ENCODE data around the gene RRP36.

RRP36 gene

DNA sequence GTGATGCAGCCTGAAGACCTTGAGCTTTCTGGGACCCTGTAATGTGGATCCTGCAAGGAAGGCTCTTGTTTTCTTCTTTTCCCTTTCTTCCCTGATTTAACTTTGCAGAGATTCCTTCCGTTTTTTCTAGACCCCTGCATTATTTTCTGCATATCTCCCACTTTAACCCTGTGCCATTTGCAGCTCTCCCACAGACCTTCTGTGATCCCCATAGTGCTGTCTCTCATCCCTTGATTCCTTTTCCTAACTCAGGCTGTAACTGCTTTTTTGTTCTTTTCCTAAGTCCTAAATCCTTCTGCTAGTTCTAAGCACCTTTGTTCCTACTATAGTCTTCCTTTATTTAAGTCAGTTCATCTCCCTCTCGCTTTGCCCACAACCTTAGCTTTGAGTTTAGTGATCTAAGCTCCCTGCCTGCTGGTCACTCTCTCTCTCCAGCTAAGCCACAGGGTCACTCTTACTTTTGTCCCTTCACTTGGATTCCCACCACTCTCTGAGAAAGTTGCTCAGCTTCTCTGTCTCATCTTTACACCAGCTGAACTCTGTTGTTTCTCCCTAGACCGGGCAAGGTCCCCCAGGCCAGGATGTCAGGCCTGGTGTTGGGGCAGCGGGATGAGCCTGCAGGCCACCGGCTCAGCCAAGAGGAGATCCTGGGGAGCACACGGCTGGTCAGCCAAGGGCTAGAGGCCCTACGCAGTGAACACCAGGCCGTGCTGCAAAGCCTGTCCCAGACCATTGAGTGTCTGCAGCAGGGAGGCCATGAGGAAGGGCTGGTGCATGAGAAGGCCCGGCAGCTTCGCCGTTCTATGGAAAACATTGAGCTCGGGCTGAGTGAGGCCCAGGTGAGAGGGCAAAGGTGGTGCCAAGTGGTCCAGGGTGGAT lies 39.6 kb downstream of the RRP36 start:
- Histone ChIP-seq H3K4me3 (replicated peaks; ENCODE audit: insufficient read depth, low read length) (no peak overlapping the region), H3K27me3 (ENCODE audit: insufficient read depth, poor library complexity, severe bottlenecking) (no peaks in the 10 kb centered on the region), H3K27ac (replicated peaks) (no peak overlapping the region)
- no peak for TF ChIP-seq POLR2AphosphoS5 (IDR thresholded peaks at IDR 0.05; ENCODE audit: low read depth)
- no peak for DNase-seq (ENCODE audit: low read depth in 1 of 2, low spot score in 1 of 2)

DNA sequence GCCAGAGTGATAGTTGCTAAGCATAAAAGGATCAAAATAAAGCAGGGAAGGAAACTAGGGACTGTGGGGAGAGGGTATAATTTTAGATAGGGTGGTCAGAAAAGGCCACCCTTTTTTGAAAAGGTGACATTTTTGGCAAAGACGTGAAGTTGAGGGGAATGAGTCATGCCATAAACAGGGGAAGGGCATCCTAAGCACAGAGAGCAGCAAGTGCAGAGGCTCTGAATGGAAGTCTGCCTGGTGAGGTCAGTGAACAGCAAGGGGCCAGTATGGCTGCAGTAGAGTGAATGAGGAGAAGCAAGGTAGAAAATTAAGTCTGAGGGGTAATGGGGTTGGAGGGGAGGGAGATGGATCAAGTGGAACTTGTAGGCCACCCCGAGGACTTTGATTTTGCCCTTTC lies 40.4 kb downstream of the RRP36 start:
- Histone ChIP-seq H3K27ac (replicated peaks) (no peak overlapping the region), H3K4me3 (replicated peaks; ENCODE audit: insufficient read depth, low read length) (no peak overlapping the region), H3K27me3 (ENCODE audit: insufficient read depth, poor library complexity, severe bottlenecking) (no peaks in the 10 kb centered on the region)
- DNase-seq (ENCODE audit: low read depth in 1 of 2, low spot score in 1 of 2): no peak
- TF ChIP-seq POLR2AphosphoS5 (IDR thresholded peaks at IDR 0.05; ENCODE audit: low read depth) (no peak), SPI1 (IDR thresholded peaks at IDR 0.05; ENCODE audit: borderline replicate concordance, low read depth) (no peak), GABPA (IDR thresholded peaks at IDR 0.05; ENCODE audit: low read depth) (no peak)
- TF ChIP-seq, protein P1, sequence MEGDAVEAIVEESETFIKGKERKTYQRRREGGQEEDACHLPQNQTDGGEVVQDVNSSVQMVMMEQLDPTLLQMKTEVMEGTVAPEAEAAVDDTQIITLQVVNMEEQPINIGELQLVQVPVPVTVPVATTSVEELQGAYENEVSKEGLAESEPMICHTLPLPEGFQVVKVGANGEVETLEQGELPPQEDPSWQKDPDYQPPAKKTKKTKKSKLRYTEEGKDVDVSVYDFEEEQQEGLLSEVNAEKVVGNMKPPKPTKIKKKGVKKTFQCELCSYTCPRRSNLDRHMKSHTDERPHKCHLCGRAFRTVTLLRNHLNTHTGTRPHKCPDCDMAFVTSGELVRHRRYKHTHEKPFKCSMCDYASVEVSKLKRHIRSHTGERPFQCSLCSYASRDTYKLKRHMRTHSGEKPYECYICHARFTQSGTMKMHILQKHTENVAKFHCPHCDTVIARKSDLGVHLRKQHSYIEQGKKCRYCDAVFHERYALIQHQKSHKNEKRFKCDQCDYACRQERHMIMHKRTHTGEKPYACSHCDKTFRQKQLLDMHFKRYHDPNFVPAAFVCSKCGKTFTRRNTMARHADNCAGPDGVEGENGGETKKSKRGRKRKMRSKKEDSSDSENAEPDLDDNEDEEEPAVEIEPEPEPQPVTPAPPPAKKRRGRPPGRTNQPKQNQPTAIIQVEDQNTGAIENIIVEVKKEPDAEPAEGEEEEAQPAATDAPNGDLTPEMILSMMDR (IDR thresholded peaks at IDR 0.05; ENCODE audit: insufficient read depth, low read length): no peak
- TF ChIP-seq, protein P2, sequence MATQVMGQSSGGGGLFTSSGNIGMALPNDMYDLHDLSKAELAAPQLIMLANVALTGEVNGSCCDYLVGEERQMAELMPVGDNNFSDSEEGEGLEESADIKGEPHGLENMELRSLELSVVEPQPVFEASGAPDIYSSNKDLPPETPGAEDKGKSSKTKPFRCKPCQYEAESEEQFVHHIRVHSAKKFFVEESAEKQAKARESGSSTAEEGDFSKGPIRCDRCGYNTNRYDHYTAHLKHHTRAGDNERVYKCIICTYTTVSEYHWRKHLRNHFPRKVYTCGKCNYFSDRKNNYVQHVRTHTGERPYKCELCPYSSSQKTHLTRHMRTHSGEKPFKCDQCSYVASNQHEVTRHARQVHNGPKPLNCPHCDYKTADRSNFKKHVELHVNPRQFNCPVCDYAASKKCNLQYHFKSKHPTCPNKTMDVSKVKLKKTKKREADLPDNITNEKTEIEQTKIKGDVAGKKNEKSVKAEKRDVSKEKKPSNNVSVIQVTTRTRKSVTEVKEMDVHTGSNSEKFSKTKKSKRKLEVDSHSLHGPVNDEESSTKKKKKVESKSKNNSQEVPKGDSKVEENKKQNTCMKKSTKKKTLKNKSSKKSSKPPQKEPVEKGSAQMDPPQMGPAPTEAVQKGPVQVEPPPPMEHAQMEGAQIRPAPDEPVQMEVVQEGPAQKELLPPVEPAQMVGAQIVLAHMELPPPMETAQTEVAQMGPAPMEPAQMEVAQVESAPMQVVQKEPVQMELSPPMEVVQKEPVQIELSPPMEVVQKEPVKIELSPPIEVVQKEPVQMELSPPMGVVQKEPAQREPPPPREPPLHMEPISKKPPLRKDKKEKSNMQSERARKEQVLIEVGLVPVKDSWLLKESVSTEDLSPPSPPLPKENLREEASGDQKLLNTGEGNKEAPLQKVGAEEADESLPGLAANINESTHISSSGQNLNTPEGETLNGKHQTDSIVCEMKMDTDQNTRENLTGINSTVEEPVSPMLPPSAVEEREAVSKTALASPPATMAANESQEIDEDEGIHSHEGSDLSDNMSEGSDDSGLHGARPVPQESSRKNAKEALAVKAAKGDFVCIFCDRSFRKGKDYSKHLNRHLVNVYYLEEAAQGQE (IDR thresholded peaks at IDR 0.05; ENCODE audit: insufficient replicate concordance, low read depth): no peak

DNA sequence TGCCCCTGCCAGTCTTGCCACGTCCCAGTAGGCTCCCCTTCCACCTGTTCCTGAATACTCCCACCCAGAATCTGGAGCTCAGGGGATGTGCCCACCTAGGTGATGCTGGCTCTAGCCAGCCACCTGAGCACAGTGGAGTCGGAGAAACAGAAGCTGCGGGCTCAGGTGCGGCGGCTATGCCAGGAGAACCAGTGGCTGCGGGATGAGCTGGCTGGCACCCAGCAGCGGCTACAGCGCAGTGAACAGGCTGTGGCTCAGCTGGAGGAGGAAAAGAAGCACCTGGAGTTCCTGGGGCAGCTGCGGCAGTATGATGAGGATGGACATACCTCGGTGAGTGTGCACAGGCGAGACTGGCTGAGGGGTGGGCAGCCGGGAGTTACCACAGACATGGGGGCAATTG lies 41.4 kb downstream of the RRP36 start:
- DNase-seq (ENCODE audit: low read depth in 1 of 2, low spot score in 1 of 2): no peak
- Histone ChIP-seq H3K4me3 (replicated peaks; ENCODE audit: insufficient read depth, low read length) (no peak overlapping the region), H3K27ac (replicated peaks) (no peak overlapping the region), H3K27me3 (ENCODE audit: insufficient read depth, poor library complexity, severe bottlenecking) (no peaks in the 10 kb centered on the region)
- TF ChIP-seq GABPA (IDR thresholded peaks at IDR 0.05; ENCODE audit: low read depth): no peak
- TF ChIP-seq SPI1 (IDR thresholded peaks at IDR 0.05; ENCODE audit: borderline replicate concordance, low read depth): no peak
- TF ChIP-seq, protein P2 (IDR thresholded peaks at IDR 0.05; ENCODE audit: insufficient replicate concordance, low read depth): no peak

DNA sequence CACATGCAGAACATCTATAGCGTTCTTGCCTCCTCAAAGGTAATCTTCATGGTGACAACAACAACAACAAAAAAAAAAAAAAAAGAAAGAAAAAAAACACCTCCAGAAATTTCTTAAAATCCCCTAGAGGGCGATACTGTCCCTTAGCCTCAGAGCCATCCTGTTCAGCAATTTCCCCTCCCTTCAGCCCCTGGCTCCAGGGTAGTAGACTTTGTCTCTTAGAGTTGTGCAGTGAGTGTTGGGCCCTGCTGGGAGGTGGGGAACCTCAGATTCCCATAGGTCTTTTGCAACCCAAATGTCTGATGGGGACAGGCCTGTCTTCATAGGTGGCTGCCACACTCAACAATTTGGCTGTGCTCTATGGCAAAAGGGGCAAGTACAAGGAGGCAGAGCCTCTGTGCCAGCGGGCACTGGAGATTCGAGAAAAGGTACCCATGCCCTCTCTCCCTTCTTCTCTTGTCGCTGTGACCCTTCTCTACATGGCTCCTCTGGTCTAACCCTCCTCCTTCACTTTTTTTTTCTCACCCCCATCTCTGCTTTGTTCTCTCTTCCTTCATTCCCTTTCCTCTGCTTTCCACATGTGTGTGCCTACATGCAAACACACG lies 48.7 kb downstream of the RRP36 start:
- H3K4me3 ChIP-seq (replicated peaks; ENCODE audit: insufficient read depth, low read length): no peak overlapping the region
- peak in 1 of 2 experiments; percentile 17 for DNase-seq (ENCODE audit: low read depth in 1 of 2, low spot score in 1 of 2)
- no peak for TF ChIP-seq SPI1 (IDR thresholded peaks at IDR 0.05; ENCODE audit: borderline replicate concordance, low read depth)
- TF ChIP-seq, protein P1 (IDR thresholded peaks at IDR 0.05; ENCODE audit: insufficient read depth, low read length): no peak
- TF ChIP-seq, protein P2 (IDR thresholded peaks at IDR 0.05; ENCODE audit: insufficient replicate concordance, low read depth): no peak
- no peak for TF ChIP-seq POLR2AphosphoS5 (IDR thresholded peaks at IDR 0.05; ENCODE audit: low read depth)
- TF ChIP-seq GABPA (IDR thresholded peaks at IDR 0.05; ENCODE audit: low read depth): no peak
- no peak overlapping the region for H3K27ac ChIP-seq (replicated peaks)
- H3K27me3 ChIP-seq (ENCODE audit: insufficient read depth, poor library complexity, severe bottlenecking): no peaks in the 10 kb centered on the region

Measured in HL-60 (cell line).